HG03196 (cell line): ENCODE measurements around the gene CADM1.

Source experiments
- ATAC-seq: cut with Tn5 transposase; IDR thresholded peaks from one replicate; pipeline ENCODE4 v1.9.1; 2021; ENCODE audit not compliant: unreplicated experiment

The CADM1 gene

DNA sequence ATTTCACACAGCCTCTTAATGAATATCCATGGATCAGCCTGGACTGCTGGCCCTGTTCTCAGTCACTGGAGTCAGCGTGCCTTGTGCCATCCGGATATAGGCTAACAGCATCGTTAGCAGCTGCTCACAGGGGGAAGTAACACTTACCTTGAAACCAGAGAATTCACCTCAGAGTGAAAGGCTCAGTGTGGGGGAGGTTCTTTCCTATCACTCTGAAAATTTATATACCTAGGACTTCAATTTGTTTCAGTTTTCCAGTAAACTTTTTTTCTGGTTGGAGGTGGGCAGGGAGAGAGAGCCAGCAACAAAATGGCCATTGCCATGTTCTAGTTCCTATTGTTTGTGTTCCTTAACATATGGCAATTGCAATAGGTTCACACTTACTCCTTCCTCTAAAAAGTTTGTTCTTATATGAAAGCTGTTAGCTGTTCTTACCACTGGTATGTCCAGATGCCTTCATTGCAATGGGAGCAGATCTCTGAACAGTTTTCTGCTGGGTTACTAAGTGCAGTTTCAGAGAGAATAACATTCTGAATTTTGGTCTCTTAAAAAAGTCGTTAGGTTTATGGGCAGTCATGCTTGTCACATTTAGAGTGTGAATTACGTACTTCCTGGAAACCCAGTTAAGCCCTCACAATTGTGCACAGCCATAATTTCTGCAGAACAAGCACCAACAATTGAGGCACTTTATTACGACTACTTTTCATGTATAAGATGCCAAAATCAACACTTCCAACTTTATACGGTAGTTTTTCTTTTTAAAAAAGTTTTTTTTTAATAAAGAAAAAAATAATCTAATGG lies 247.6 kb downstream of the CADM1 start:
- peak; percentile 87 for ATAC-seq

- ATAC-seq, result no peak
Measured at GRCh38 chr11:115255006-115255762, 249.0 kb downstream of the CADM1 start.

DNA sequence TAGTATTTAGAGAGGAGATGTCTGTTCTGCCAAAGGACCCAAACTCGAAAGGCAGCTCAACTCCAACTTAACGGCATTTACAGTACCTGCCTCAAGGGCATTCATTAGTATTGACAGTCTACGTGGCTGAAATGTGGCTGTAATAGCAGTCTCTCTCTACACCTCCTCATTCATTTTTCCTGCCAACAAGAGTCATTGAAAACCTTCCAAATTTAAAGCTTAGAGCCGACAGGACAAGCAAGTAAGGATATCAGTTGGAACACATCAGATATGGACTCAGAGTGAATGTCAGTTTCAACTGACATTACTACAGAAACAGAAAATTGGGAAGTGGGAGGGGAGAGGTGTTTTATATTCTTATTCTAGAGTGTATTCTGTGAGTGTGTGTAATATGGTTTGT lies 253.1 kb downstream of the CADM1 start:
- ATAC-seq, result no peak

GRCh38 chr11:115249061-115249578 lies 255.1 kb downstream of the CADM1 start:
- ATAC-seq, result no peak

DNA sequence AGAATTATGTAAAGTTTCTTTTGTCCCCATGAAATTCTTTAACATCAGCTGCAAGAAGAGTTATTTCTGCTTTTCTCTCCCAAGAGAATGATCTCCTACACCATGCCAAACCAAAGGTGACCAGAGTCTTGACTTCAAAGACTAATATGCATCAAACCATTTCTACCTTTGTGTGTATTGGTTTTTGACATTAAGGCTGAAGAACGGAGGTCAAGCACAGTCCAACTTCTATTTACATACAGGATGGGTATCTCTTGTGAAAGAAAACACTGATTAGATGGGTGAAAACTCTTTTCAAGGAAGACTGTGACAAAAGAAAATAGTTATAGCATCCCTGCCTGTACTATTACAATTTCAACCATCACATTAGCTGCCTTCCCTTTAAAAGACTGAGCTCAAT lies 256.3 kb downstream of the CADM1 start:
- no peak for ATAC-seq

GRCh38 chr11:115247361-115247760 lies 256.9 kb downstream of the CADM1 start:
- ATAC-seq, result no peak

DNA sequence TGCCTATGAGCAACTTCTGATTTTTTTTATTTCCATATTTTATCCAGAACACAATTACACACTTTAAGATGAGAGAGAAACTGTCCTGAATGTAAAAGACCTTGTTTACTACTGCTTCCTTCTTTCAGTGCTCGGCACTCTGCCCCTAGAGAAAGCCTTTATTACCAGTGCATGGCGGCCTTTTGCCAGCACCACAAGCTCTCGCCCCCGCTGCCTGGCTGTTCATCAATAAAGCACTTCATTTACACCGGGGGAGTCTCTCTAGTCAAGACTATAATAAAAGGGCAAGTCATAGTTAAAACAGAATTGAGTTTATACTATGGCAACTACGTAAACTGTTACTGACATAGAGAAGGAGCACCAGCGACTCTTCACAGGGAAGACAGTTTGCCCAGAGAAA lies 259.5 kb downstream of the CADM1 start:
- no peak for ATAC-seq

GRCh38 chr11:115244296-115244695 lies 259.9 kb downstream of the CADM1 start:
- no peak for ATAC-seq

- ATAC-seq, result no peak
Measured at GRCh38 chr11:115242982-115243381, 261.2 kb downstream of the CADM1 start.

GRCh38 chr11:115241899-115242298 lies 262.3 kb downstream of the CADM1 start:
- ATAC-seq, result no peak

DNA sequence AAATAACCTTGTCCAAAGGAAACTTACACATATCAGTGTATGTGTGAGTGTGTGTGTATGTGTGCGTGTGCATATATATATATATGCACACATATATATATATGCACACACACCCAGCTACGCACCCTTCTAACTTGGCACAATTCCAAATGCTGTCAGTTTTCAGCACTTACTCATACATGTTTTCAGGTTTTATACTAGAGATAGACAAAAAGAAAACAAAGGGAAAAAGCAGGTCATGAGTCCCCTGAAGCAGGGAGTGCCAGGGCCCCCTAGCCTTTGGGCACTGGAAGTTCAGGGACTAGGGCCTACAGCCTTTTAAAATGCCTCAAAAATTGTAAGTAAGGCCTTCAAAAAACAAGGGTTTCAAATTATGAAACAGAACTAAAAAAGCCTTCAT lies 265.4 kb downstream of the CADM1 start:
- no peak for ATAC-seq

- ATAC-seq, result no peak
Measured at GRCh38 chr11:115238086-115238485, 266.1 kb downstream of the CADM1 start.

- no peak for ATAC-seq
Measured at GRCh38 chr11:115237578-115237977, 266.6 kb downstream of the CADM1 start.

DNA sequence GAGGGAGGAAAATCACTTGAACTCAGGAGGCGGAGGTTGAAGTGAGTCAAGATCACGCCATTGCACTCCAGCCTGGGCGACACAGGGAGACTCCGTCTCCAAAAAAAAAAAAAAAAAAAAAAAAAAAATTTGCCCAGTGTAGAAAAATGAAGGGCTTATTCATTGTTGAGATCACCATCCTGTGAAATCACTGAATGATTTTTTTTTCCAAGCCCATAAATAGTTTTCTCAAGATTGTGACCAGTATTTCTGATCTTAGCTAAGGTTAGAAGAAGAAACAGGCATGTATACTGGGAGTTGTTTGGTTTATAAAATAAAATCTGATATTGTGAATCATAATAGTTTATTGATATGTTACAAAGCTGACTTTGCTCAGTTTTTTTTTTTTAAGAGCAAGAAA lies 269.4 kb downstream of the CADM1 start:
- ATAC-seq, result no peak

DNA sequence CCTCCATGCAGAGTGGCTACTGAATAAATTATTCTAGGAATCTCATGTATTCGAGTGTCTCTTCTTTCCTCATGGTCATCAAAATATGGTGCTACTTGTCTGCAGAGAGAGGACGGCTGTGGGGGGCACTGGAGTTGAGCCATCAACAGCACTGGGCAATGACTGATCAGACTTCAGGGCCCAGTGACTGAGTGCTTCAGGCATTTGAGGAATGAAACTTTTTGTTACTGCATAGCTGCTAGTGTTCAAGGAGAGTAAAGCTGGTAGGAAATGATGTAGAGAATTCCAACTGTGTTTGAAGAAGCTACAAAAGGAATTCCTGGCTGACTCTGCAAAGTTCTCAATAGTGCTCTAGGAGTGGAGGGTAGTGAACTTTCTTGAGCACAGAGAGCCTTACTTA lies 277.7 kb downstream of the CADM1 start:
- no peak for ATAC-seq

- no peak for ATAC-seq
Measured at GRCh38 chr11:115224551-115224950, 279.7 kb downstream of the CADM1 start.

- peak; percentile 33 for ATAC-seq
Measured at GRCh38 chr11:115222863-115223530, 281.2 kb downstream of the CADM1 start.

DNA sequence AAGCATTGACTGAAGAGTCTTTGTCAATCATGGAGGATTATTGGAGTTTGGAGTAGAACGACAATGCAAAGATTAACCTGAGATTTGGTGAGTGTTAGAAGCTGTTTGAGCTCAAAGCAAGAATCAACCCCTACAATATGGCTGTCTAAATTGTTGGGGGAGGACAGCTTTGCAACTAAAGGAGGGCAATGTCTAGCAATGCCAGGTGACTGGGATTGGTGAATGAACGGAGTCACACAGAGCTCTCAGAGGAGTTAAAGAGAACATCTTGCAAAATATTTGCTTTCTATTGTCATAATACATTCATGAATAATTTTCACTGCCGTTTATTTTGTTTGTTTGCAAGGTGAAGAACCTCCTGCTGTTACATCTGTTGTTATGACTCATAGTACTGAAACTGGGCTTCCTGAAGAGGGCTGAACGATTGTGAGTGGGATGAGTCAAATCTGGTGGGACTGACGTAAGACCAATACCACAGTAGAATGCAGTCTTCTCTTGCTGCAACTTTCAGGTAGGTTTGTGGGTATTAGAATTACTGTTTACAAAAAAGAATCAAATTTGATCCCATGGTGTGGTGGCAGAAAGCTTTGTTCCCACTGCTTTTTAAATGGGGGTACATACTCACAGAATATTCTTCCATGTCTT lies 281.9 kb downstream of the CADM1 start:
- ATAC-seq, result peak; percentile 93

DNA sequence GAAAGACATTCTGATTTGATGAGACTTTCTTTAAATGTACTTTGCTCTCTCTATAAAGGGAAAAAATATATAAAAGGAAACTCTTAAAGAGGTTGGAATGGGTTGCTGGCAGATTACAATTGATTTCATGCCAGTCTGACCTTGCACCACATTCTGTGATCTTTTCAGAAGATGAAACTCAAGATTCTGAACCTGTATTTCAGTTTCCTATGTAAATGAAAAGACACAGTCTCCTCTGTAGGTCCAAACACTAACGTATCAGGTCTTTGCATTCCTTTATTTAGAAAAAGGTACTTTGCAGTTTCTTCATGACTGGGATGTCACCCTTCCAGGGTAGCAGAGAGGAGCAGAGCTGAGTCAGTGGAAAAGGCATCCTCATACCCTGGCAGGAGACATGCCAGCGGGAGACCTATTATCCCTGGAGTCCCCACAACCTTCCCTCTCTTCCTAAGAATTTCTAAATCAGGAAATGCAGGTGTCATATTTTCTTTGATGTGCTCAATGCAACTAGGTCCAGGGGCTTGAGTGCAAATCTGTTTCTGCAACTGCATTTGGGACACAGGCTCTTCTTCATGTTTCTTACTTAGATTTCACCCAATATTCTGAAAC lies 282.6 kb downstream of the CADM1 start:
- peak; percentile 39 for ATAC-seq

DNA sequence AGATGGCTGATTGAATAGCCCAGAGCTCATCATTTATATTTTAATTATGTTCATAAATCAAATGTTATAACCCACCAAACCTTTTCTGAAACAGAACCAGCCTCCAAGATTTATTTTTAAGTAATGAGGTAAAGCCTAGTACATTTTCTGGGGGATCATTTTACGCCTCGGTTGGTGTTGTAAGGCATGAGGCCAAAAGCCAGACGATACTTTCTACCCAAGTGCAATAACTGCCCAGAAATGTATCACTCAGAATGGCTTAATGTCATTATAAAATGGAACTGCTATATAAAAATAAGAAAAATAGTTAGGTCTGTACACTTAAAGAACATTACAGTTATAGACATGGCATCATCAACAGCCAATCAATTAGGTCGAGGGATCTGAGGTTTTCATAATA lies 283.3 kb downstream of the CADM1 start:
- ATAC-seq, result no peak

DNA sequence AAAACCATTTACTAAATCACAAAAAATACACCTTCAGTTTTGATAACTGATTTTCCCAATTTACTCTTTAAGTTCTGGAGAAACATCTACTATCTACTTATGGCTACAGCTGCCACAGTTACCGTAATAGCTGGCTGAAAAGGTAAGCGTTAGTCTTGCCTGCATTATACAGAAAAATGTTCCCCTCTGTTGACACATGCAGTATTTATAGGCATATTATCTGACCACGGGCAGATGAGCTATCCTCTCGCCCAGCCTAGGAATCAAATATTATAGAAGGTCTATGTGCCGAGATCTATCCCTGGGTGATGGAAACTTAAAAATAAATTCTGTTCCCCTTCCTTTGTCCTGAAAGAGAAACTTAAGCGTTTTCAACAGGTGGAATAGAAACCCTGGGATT lies 283.8 kb downstream of the CADM1 start:
- no peak for ATAC-seq
